Gastrocnemius medialis (tissue), 4 donors: ENCODE measurements around the gene PTMS. TPM values are rescaled to one million over a fixed set of nuclear protein-coding genes. Genes with fewer than 3 reads are reported as not detected.

ENCODE experiments used
- ATAC-seq, 2 donors: fragments of 150-250 bp; one replicate each; pipeline ENCODE4 v1.9.1; 2016
- DNase-seq, 2 donors: peaks; one replicate each; pipeline ENCODE4 v3.0.0-alpha.2; 2019
- H3K27ac ChIP-seq, 4 donors: fragments of 200-600 bp; sonication (generic); 1 replicate in 1 of 4; 2 replicates in 3 of 4; pipeline ENCODE4 v1.5.1; 2016 to 2018; ENCODE audit warnings: mild to moderate bottlenecking in 2 of 4, moderate library complexity in 1 of 4
- H3K27me3 ChIP-seq, 3 donors: fragments of 200-600 bp; sonication (generic) in 2 of 3; 1 replicate in 1 of 3; 2 replicates in 2 of 3; pipeline versions ENCODE4 v1.5.1 to v1.6.0; 2016 to 2019; ENCODE audit warnings: mild to moderate bottlenecking in 1 of 3, moderate library complexity in 1 of 3
- H3K36me3 ChIP-seq, 2 donors: fragments of 200-600 bp; sonication (generic) in 1 of 2; one replicate each; pipeline ENCODE4 v1.5.1; 2017 to 2018
- H3K4me1 ChIP-seq, 2 donors: fragments of 200-600 bp; sonication (generic) in 1 of 2; one replicate each; pipeline ENCODE4 v1.5.1; 2016 to 2017; ENCODE audit warnings: mild to moderate bottlenecking in 2 of 2
- H3K4me3 ChIP-seq, 4 donors: fragments of 200-600 bp; sonication (generic) in 3 of 4; 1 replicate in 1 of 4; 2 replicates in 3 of 4; pipeline ENCODE4 v1.5.1; 2016 to 2019; ENCODE audit warnings: mild to moderate bottlenecking in 2 of 4
- H3K9me3 ChIP-seq, 3 donors: fragments of 200-600 bp; sonication (generic) in 2 of 3; 1 replicate in 1 of 3; 2 replicates in 2 of 3; pipeline ENCODE4 v1.5.1; 2016 to 2019
- POLR2A ChIP-seq, 2 donors: fragments of 450-650 bp; IDR thresholded peaks; one replicate each; pipeline ENCODE4 v1.6.1; 2017; ENCODE audit warnings: antibody characterized with exemption in 2 of 2, mild to moderate bottlenecking in 2 of 2, moderate library complexity in 2 of 2
- in situ Hi-C, 4 donors: fragments of 200-750 bp; cut with MboI; loops; one replicate each; pipeline versions ENCODE4 v1.15.0 to v1.8.0; 2017; ENCODE audit warnings: low sequenced_read_pairs in 4 of 4
- intact Hi-C: fragments of 100-400 bp; cut with DNase I; formaldehyde crosslinking; loops from one replicate; pipeline ENCODE4 v1.15.1; 2023; ENCODE audit warnings: low total_unique reads
- total RNA-seq, 4 donors: library from RNA; depleted of rRNA; stranded (reverse); fragments of >200 nt; gene quantifications; one replicate each; pipeline versions ENCODE4 v1.1.0 to v1.2.3, GENCODE V29; 2016
- TF ChIP-seq, protein P1 (sequence below), 5 experiments: fragments of 450-650 bp in 3 of 5; fragments of 200-600 bp in 2 of 5; sonication (generic) in 2 of 5; IDR thresholded peaks in 4 of 5; conservative IDR thresholded peaks in 1 of 5; 1 replicate in 4 of 5; 2 replicates in 1 of 5; pipeline ENCODE4 v1.5.1; 2016 to 2019; ENCODE audit warnings: antibody characterized with exemption in 5 of 5, mild to moderate bottlenecking in 3 of 5, moderate library complexity in 3 of 5

PTMS gene
- total RNA-seq, 4 donors from 2014 or later = 15.0 to 40.4 (median 31.5) TPM

DNA sequence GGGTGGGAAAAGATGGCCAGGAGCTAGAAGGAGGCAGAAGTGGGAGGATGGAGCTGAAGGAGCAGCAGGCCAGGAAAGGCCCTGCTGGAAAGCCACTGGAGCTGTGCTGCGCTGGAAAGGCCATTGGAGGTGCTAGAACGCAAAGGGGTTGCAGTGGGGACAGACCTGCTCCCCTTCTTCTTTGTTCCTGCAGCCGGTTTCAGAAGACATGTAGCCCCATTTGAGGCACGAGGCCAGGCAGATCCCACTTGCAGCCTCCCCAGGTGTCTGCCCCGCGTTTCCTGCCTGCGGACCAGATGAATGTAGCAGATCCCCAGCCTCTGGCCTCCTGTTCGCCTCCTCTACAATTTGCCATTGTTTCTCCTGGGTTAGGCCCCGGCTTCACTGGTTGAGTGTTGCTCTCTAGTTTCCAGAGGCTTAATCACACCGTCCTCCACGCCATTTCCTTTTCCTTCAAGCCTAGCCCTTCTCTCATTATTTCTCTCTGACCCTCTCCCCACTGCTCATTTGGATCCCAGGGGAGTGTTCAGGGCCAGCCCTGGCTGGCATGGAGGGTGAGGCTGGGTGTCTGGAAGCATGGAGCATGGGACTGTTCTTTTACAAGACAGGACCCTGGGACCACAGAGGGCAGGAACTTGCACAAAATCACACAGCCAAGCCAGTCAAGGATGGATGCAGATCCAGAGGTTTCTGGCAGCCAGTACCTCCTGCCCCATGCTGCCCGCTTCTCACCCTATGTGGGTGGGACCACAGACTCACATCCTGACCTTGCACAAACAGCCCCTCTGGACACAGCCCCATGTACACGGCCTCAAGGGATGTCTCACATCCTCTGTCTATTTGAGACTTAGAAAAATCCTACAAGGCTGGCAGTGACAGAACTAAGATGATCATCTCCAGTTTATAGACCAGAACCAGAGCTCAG, 53.2 kb downstream of the PTMS start:
- Histone ChIP-seq H3K4me1 (no peaks in the 10 kb centered on the region), H3K27ac (no peak overlapping the region), H3K27me3 (peaks cover 13 to 29% (median 18%) of the 10 kb centered on the region in 3 donors), H3K36me3 (no peaks in the 10 kb centered on the region), H3K4me3 (no peak overlapping the region), H3K9me3 (no peaks in the 10 kb centered on the region)
- intact Hi-C loops (no loop called here), in situ Hi-C loops (no loop called here)
- TF ChIP-seq POLR2A (IDR thresholded peaks at IDR 0.05) = no peak
- TF ChIP-seq, protein P1, sequence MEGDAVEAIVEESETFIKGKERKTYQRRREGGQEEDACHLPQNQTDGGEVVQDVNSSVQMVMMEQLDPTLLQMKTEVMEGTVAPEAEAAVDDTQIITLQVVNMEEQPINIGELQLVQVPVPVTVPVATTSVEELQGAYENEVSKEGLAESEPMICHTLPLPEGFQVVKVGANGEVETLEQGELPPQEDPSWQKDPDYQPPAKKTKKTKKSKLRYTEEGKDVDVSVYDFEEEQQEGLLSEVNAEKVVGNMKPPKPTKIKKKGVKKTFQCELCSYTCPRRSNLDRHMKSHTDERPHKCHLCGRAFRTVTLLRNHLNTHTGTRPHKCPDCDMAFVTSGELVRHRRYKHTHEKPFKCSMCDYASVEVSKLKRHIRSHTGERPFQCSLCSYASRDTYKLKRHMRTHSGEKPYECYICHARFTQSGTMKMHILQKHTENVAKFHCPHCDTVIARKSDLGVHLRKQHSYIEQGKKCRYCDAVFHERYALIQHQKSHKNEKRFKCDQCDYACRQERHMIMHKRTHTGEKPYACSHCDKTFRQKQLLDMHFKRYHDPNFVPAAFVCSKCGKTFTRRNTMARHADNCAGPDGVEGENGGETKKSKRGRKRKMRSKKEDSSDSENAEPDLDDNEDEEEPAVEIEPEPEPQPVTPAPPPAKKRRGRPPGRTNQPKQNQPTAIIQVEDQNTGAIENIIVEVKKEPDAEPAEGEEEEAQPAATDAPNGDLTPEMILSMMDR (IDR thresholded peaks at IDR 0.05 in 4 of 5, conservative IDR thresholded peaks at IDR 0.05 in 1 of 5) = no peak
- ATAC-seq = no peak
- DNase-seq = no peak

DNA sequence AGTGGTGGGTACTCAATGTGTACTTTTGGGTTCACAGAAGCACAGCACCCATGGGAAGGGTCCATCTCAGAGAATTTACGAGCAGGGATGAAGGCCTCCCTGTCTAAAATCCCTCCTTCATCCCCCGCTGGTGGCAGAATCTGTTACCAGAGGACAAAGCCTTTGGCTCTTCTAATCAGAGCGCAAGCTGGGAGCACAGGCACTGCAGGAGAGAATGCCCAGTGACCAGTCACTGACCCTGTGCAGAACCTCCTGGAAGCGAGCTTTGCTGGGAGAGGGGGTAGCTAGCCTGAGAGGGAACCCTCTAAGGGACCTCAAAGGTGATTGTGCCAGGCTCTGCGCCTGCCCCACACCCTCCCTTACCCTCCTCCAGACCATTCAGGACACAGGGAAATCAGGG, 54.0 kb downstream of the PTMS start:
- H3K4me3 ChIP-seq = no peak overlapping the region
- no peak overlapping the region for H3K27ac ChIP-seq
- intact Hi-C loops (no loop called here), in situ Hi-C loops (no loop called here)
- ATAC-seq (no peak), DNase-seq (no peak)
- H3K36me3 ChIP-seq = no peaks in the 10 kb centered on the region
- H3K4me1 ChIP-seq = no peaks in the 10 kb centered on the region
- H3K9me3 ChIP-seq = no peaks in the 10 kb centered on the region
- peaks cover 17 to 34% (median 23%) of the 10 kb centered on the region in 3 donors for H3K27me3 ChIP-seq
- TF ChIP-seq, protein P1 (IDR thresholded peaks at IDR 0.05 in 4 of 5, conservative IDR thresholded peaks at IDR 0.05 in 1 of 5) = no peak
- TF ChIP-seq POLR2A (IDR thresholded peaks at IDR 0.05) = no peak

Other genes with a start within 250 kb of the PTMS start
- gene GAPDH, start 231.8 kb upstream of the PTMS start, total RNA-seq = over 10,000 TPM; 11,241 to 15,891 (median 13,472) TPM
- gene IFFO1, start 210.3 kb upstream of the PTMS start, total RNA-seq = 10 to 100 TPM in 1 of 4 donors, 1 to 10 TPM in 3; 6.8 to 10.5 (median 8.3) TPM
- 10 to 100 TPM; 25.7 to 63.3 (median 45.3) TPM for gene NOP2, start 198.1 kb upstream of the PTMS start, total RNA-seq
- gene CHD4, start 159.0 kb upstream of the PTMS start, total RNA-seq = 100 to 1,000 TPM; 128 to 173 (median 148) TPM
- under 1 TPM; 0.17 to 0.75 (median 0.47) TPM for gene LPAR5, start 130.4 kb upstream of the PTMS start, total RNA-seq
- under 1 TPM in 3 of 4 donors, not detected in 1; 0.27 to 0.71 (median 0.65) TPM for gene ACRBP, start 118.9 kb upstream of the PTMS start, total RNA-seq
- 10 to 100 TPM; 12.8 to 28.9 (median 19.7) TPM for gene ING4, start 103.2 kb upstream of the PTMS start, total RNA-seq
- gene ZNF384, start 77.0 kb upstream of the PTMS start, total RNA-seq = 10 to 100 TPM; 22.4 to 35.3 (median 27.9) TPM
- gene PIANP, start 65.5 kb upstream of the PTMS start, total RNA-seq = not detected
- gene COPS7A, start 42.3 kb upstream of the PTMS start, total RNA-seq = 100 to 1,000 TPM in 2 of 4 donors, 10 to 100 TPM in 2; 82.0 to 132 (median 99.0) TPM
- gene MLF2, start 13.2 kb upstream of the PTMS start, total RNA-seq = 100 to 1,000 TPM; 105 to 181 (median 165) TPM
- not detected for gene LAG3, start 6.2 kb downstream of the PTMS start, total RNA-seq
- gene CD4, start 23.2 kb downstream of the PTMS start, total RNA-seq = 10 to 100 TPM in 1 of 4 donors, 1 to 10 TPM in 3; 1.8 to 12.9 (median 3.8) TPM
- under 1 TPM in 3 of 4 donors, not detected in 1; 0.16 to 0.31 (median 0.20) TPM for gene GPR162, start 55.5 kb downstream of the PTMS start, total RNA-seq
- gene P3H3, start 62.0 kb downstream of the PTMS start, total RNA-seq = 1 to 10 TPM in 3 of 4 donors, under 1 TPM in 1; 0.66 to 4.7 (median 1.5) TPM
- gene GNB3, start 74.6 kb downstream of the PTMS start, total RNA-seq = not detected
- 1 to 10 TPM in 1 of 4 donors, under 1 TPM in 3; 0.25 to 4.4 (median 0.65) TPM for gene CDCA3, start 84.9 kb downstream of the PTMS start, total RNA-seq
- gene USP5, start 85.8 kb downstream of the PTMS start, total RNA-seq = 100 to 1,000 TPM in 1 of 4 donors, 10 to 100 TPM in 3; 66.4 to 120 (median 74.1) TPM
- gene TPI1, start 101.2 kb downstream of the PTMS start, total RNA-seq = 100 to 1,000 TPM; 500 to 741 (median 604) TPM
- gene SPSB2, start 106.9 kb downstream of the PTMS start, total RNA-seq = 10 to 100 TPM in 1 of 4 donors, 1 to 10 TPM in 3; 4.6 to 10.0 (median 5.0) TPM
- gene LRRC23, start 138.5 kb downstream of the PTMS start, total RNA-seq = 10 to 100 TPM in 2 of 4 donors, 1 to 10 TPM in 2; 6.5 to 14.0 (median 11.0) TPM
- gene ENO2, start 148.2 kb downstream of the PTMS start, total RNA-seq = 1 to 10 TPM in 3 of 4 donors, under 1 TPM in 1; 0.97 to 6.2 (median 1.8) TPM
- 10 to 100 TPM; 11.5 to 31.5 (median 26.5) TPM for gene ATN1, start 161.6 kb downstream of the PTMS start, total RNA-seq
- not detected for gene RNU7-1, start 177.5 kb downstream of the PTMS start, total RNA-seq
- gene C12orf57, start 177.7 kb downstream of the PTMS start, total RNA-seq = 100 to 1,000 TPM; 175 to 220 (median 183) TPM
- 1 to 10 TPM in 3 of 4 donors, under 1 TPM in 1; 0.87 to 7.6 (median 5.0) TPM for gene PTPN6, start 185.0 kb downstream of the PTMS start, total RNA-seq
- 100 to 1,000 TPM; 226 to 304 (median 238) TPM for gene PHB2, start 204.3 kb downstream of the PTMS start, total RNA-seq
- gene EMG1, start 204.6 kb downstream of the PTMS start, total RNA-seq = 10 to 100 TPM; 25.8 to 40.6 (median 32.1) TPM